WI38 (cell line): ENCODE results near the gene XIST.
"Not testable (repeated sequence)": the region's sequence is repeated elsewhere in the genome, so short reads cannot be mapped to it uniquely, and the experiment has no call there.

ENCODE experiments used
- H3K4me3 ChIP-seq: 2 replicates; pipeline ENCODE4 v1.5.1; 2011; ENCODE audit warnings: low read depth, mild to moderate bottlenecking, control low read depth, low read length
- TF ChIP-seq, protein P1 (sequence below): IDR thresholded peaks from 2 replicates; pipeline ENCODE4 v1.5.1; 2012; ENCODE audit warnings: low read depth, mild to moderate bottlenecking, control low read depth, low read length

The XIST gene

DNA sequence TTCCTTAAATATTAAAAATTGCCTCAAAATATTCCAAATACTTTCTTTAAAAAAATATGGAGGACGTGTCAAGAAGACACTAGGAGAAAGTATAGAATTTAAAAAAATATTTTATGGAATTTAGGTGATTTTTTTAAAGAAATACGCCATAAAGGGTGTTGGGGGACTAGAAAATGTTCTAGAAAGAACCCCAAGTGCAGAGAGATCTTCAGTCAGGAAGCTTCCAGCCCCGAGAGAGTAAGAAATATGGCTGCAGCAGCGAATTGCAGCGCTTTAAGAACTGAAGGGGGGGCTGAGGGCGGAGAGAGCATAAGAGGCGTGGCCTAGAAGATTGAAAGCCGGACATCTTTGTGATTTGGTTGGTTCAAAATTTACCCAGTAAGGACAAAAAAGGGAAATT lies at the start of gene XIST:
Gene XIST, minus strand, starts transcription at position 248 of the 400 bp plus-strand sequence.
- H3K4me3 ChIP-seq: peak within 1 kb of the TSS; percentile 80
- TF ChIP-seq, protein P1, sequence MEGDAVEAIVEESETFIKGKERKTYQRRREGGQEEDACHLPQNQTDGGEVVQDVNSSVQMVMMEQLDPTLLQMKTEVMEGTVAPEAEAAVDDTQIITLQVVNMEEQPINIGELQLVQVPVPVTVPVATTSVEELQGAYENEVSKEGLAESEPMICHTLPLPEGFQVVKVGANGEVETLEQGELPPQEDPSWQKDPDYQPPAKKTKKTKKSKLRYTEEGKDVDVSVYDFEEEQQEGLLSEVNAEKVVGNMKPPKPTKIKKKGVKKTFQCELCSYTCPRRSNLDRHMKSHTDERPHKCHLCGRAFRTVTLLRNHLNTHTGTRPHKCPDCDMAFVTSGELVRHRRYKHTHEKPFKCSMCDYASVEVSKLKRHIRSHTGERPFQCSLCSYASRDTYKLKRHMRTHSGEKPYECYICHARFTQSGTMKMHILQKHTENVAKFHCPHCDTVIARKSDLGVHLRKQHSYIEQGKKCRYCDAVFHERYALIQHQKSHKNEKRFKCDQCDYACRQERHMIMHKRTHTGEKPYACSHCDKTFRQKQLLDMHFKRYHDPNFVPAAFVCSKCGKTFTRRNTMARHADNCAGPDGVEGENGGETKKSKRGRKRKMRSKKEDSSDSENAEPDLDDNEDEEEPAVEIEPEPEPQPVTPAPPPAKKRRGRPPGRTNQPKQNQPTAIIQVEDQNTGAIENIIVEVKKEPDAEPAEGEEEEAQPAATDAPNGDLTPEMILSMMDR: no peak

DNA sequence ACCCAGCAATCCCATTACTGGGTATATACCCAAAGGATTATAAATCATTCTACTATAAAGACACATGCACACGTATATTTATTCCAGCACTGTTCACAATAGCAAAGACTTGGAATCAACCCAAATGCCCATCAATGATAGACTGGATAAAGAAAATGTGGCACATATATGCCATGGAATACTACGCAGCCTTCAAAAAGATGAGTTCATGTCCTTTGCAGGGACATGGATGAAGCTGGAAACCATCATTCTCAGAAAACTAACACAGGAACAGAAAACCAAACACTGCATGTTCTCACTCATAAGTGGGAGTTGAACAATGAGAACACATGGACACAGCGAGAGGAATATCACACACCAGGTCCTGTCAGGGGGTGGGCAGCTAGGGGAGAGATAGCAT lies 45.8 kb upstream of the XIST start:
- not testable (repeated sequence) for H3K4me3 ChIP-seq

DNA sequence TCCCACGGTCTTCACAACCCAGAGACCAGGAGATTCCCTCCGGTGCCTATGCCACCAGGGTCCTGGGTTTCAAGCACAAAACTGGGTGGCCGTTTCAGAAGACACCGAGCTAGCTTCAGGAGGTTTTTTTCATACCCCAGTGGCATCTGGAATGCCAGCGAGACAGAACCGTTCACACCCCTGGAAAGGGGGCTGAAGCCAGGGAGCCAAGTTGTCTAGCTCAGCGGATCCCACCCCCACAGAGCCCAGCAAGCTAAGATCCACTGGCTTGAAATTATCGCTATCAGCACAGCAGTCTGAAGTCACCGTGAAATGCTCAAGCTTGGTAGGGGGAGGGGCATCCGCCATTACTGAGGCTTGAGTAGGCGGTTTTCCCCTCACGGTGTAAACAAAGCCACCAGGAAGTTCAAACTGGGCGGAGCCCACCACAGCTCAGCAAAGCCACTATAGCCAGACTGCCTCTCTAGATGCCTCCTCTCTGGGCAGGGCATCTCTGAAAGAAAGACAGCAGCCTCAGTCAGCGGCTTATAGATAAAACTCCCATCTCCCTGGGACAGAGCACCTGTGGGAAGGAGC lies 40.1 kb upstream of the XIST start:
- not testable (repeated sequence) for H3K4me3 ChIP-seq

DNA sequence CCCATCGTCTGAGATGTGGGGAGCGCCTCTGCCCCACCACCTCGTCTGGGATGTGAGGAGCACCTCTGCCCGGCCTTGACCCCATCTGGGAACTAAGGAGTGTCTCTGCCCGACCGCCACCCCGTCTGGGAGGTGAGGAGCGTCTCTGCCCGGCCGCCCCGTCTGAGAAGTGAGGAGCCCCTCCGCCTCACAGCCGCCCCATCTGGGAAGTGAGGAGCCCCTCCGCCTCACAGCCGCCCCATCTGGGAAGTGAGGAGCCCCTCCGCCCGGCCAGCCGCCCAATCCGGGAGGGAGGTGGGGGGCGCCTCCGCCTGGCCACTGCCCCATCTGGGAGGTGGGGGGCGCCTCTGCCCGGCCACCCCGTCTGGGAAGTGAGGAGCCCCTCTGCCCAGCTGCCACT lies 29.7 kb upstream of the XIST start:
- H3K4me3 ChIP-seq: not testable (repeated sequence)

DNA sequence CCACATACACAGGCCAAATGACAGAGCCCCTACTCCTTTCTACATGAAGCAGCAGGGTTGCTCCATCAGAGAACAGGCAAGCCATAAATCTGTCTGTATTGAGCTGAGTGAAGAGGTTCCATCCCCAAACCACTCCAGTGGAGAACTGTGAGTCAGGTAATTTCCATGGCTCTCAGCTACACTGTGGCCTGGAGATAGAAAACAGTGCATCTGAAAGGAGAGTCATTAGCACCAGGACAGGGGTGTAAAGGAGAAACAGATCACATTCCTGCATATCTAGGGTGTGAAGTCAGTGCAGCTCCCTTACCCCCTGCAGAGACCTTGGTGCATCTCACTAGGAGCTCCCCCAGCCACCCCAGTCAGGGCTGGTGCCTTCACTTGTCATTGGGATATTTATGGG lies 25.2 kb upstream of the XIST start:
- no peak overlapping the region for H3K4me3 ChIP-seq
- TF ChIP-seq, protein P1: no peak

DNA sequence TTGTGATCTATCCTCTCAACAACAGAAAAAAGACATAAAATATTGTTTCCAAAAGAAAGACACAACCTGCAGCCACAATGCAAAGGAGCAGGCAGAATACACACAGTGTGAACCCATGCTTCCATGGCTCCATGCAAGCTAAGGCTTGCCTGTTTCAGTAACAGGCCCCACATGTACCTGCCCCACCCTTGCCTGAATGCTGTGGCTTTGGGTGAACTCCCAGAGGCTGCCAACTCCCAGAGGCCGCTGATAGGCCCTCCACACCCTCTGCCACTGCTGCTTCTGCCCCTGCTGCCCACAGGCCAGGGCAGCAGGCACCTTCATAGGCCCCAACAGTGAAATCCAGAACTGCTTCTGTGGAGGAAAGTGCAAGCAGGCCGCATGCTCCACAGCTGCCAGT lies 24.4 kb upstream of the XIST start:
- no peak overlapping the region for H3K4me3 ChIP-seq
- TF ChIP-seq, protein P1: no peak

DNA sequence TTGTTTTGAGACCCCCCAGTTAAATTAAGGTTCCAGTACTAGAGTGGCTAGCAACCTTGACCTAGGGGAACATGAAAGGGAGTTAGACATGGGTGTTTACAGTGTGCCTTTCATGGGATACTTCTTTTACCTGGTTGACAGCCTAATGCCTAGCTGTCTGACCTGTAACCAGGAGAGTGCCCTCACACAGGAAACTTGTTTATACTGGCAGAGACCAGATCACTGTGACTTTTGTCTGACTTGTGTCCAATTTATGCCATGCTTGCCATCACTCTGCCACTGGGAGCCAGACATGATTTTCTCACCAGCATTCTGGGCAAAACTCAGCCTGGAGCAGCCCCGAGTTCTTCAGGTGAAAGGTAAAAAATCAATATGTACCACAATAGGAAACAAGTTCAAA lies 16.4 kb upstream of the XIST start:
- H3K4me3 ChIP-seq: no peak overlapping the region
- TF ChIP-seq, protein P1: no peak

DNA sequence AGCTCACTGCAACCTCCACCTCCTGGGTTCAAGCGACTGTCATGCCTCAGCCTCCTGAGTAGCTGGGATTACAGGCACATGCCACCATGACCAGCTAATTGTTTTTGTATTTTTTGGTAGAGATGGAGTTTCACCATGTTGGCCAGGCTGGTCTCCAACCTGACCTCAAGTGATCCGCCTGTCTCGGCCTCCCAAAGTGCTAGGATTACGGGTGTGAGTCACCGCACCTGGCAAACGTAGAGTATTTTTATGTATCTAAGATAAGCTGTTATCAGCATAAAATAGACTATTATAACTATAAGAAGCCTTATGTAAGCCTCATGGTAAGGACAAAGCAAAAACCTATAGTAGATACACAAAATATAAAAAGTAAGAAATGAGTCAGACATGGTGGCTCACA lies 14.6 kb upstream of the XIST start:
- TF ChIP-seq, protein P1: no peak
- H3K4me3 ChIP-seq: no peak overlapping the region

DNA sequence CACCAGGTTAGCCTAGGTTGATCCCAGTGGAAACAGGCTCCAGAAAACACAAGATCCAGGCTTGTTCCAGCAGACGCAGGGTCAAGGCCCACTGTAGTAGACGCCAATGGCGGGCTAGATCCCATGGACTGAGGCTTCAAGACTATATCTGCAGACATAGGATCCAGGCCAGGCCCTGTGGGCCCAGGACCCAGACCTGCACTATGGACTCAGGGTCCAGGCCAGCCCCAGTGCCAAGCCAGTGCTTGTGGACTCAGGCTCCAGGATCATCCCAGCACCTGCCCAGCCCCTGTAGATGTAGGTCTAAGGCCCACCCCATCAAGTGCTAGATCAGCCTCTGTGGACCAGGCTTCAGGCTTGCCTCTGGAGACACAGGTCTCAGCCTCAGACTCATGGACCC lies 11.3 kb upstream of the XIST start:
- TF ChIP-seq, protein P1: no peak
- H3K4me3 ChIP-seq: no peak overlapping the region
